GM12891 (cell line): ENCODE measurements around the gene KCTD11.

Experiments
- DNase-seq: peaks from one replicate; pipeline ENCODE4 v3.0.0; 2011; ENCODE audit warnings: low spot score; ENCODE audit not compliant: insufficient read length
- FAIRE-seq: peaks from 2 replicates; lab custom pipeline; 2011; peaks lifted over from hg19 to GRCh38; lab: Jason Lieb, UNC
- PAX5 ChIP-seq: IDR thresholded peaks from 2 replicates; pipeline ENCODE4 v1.6.1; 2011; ENCODE audit warnings: low read length, moderate library complexity, mild to moderate bottlenecking; ENCODE audit not compliant: insufficient read depth, severe bottlenecking
- POLR2A ChIP-seq: IDR thresholded peaks from 2 replicates; pipeline ENCODE4 v1.6.1; 2011; ENCODE audit warnings: low read depth, low read length, control low read depth
- POLR2AphosphoS5 ChIP-seq: IDR thresholded peaks from 2 replicates; pipeline ENCODE4 v1.6.1; 2011; ENCODE audit warnings: low read depth, low read length, control low read depth
- POU2F2 ChIP-seq: IDR thresholded peaks from 2 replicates; pipeline ENCODE4 v1.6.1; 2011; ENCODE audit warnings: low read depth, mild to moderate bottlenecking, control low read depth, low read length, moderate library complexity
- SPI1 ChIP-seq: IDR thresholded peaks from 2 replicates; pipeline ENCODE4 v1.6.1; 2011; ENCODE audit warnings: low read depth, low read length, control low read depth
- TAF1 ChIP-seq: IDR thresholded peaks from 2 replicates; pipeline ENCODE4 v1.6.1; 2011; ENCODE audit warnings: low read depth, low read length, control low read depth

Gene KCTD11

GRCh38 chr17:7388856-7389255 is 36.9 kb downstream of the KCTD11 start:
- no peak for DNase-seq
- no peak for TF ChIP-seq TAF1
- no peak for TF ChIP-seq SPI1
- no peak for TF ChIP-seq POLR2A
- TF ChIP-seq PAX5 = no peak
- TF ChIP-seq POU2F2 = no peak
- TF ChIP-seq POLR2AphosphoS5 = no peak
- no peak for FAIRE-seq

GRCh38 chr17:7389924-7390910 is 38.3 kb downstream of the KCTD11 start:
- DNase-seq = no peak
- FAIRE-seq = no peak
- no peak for TF ChIP-seq POLR2AphosphoS5

- TF ChIP-seq POLR2AphosphoS5 (no peak), POLR2A (no peak), PAX5 (no peak), POU2F2 (no peak), TAF1 (no peak), SPI1 (no peak)
- DNase-seq = no peak
- FAIRE-seq = no peak
Measured at GRCh38 chr17:7391307-7391706, 39.3 kb downstream of the KCTD11 start.

GRCh38 chr17:7392696-7393612 is 41.0 kb downstream of the KCTD11 start:
- FAIRE-seq (peak; percentile 23), DNase-seq (no peak)
- TF ChIP-seq POLR2AphosphoS5 (no peak), PAX5 (no peak), SPI1 (no peak), TAF1 (no peak), POU2F2 (no peak), POLR2A (no peak)

- no peak for DNase-seq
- no peak for TF ChIP-seq POLR2A
- no peak for TF ChIP-seq SPI1
- no peak for TF ChIP-seq PAX5
- no peak for TF ChIP-seq POLR2AphosphoS5
- TF ChIP-seq POU2F2 = no peak
- TF ChIP-seq TAF1 = no peak
Measured at GRCh38 chr17:7393613-7394451, 41.9 kb downstream of the KCTD11 start.

GRCh38 chr17:7394452-7395191 is 42.7 kb downstream of the KCTD11 start, which contains the start of gene PLSCR3:
TSS of gene PLSCR3 (minus strand) at chr17:7394525. CDS start at chr17:7394110, 415 bp downstream.
- TF ChIP-seq TAF1 = no peak
- TF ChIP-seq POLR2A = peak; percentile 22; the same call in 1 of the 2 replicates
- FAIRE-seq = peak; percentile 97

More at GRCh38 chr17:7393613-7394451, 41.9 kb downstream of the KCTD11 start:
- peak; percentile 86 for FAIRE-seq

GRCh38 chr17:7396147-7396546 is 44.2 kb downstream of the KCTD11 start:
- TF ChIP-seq POU2F2 = no peak
- TF ChIP-seq POLR2AphosphoS5 = no peak
- no peak for TF ChIP-seq TAF1
- TF ChIP-seq SPI1 = no peak
- no peak for TF ChIP-seq PAX5
- no peak for TF ChIP-seq POLR2A
- DNase-seq = no peak
- no peak for FAIRE-seq

More at GRCh38 chr17:7394452-7395191, 42.7 kb downstream of the KCTD11 start, which contains the start of gene PLSCR3:
- DNase-seq = peak; percentile 98

- no peak for FAIRE-seq
- no peak for TF ChIP-seq TAF1
- no peak for TF ChIP-seq POU2F2
- TF ChIP-seq SPI1 = no peak
- no peak for TF ChIP-seq PAX5
- TF ChIP-seq POLR2AphosphoS5 = no peak
- TF ChIP-seq POLR2A = no peak
Measured at GRCh38 chr17:7398612-7399011, 46.6 kb downstream of the KCTD11 start.

More at GRCh38 chr17:7398612-7399011, 46.6 kb downstream of the KCTD11 start:
- DNase-seq = no peak
